Measurements from ENCODE around the gene E2F2. TPM values are rescaled to one million over a fixed set of nuclear protein-coding genes. Genes with fewer than 3 reads are reported as not detected.

E2F2 gene
- total RNA-seq, 1 experiment from 2014 or later, result 0.89 TPM

GRCh38 chr1:23480187-23481025, 50.6 kb downstream of the E2F2 start:
- BruUV-seq (replicated peaks), result TSS peak; percentile 8
- DNase-seq (ENCODE audit: unreplicated experiment), result no peak
- no peaks in the 10 kb centered on the region for H3K27me3 Mint-ChIP-seq (ENCODE audit: insufficient read depth, unreplicated experiment)
- ChIA-PET POLR2A (interaction anchor here (1.0 to 1.3 kb wide), 2 partner anchors 30 to 140 kb away, joined by 3 to 4 read pairs; no protein-coding TSS in a partner anchor), CTCF (interaction anchor here (0.8 to 1.0 kb wide), 2 partner anchors 60 to 108 kb away, joined by 4 read pairs; no protein-coding TSS in a partner anchor)
- H3K9me3 Mint-ChIP-seq (ENCODE audit: unreplicated experiment), result no peaks in the 10 kb centered on the region
- intact Hi-C loops (cut with micrococcal nuclease), result no loop called here
- no peak for TF ChIP-seq CTCF (IDR thresholded peaks at IDR 0.05; ENCODE audit: unreplicated experiment)
- peaks cover 40% of the 10 kb centered on the region for H3K4me1 Mint-ChIP-seq (ENCODE audit: insufficient read depth, unreplicated experiment)
- H3K4me3 Mint-ChIP-seq (ENCODE audit: unreplicated experiment), result no peak overlapping the region
- no peak overlapping the region for H3K27ac Mint-ChIP-seq (ENCODE audit: low read depth, unreplicated experiment)
- no peaks in the 10 kb centered on the region for H3K36me3 Mint-ChIP-seq (ENCODE audit: insufficient read depth, unreplicated experiment)

- H3K27ac Mint-ChIP-seq (ENCODE audit: low read depth, unreplicated experiment), result peak overlapping the region; percentile 93
- no peak overlapping the region for H3K4me3 Mint-ChIP-seq (ENCODE audit: unreplicated experiment)
- no peaks in the 10 kb centered on the region for H3K27me3 Mint-ChIP-seq (ENCODE audit: insufficient read depth, unreplicated experiment)
- H3K4me1 Mint-ChIP-seq (ENCODE audit: insufficient read depth, unreplicated experiment), result peaks cover 46% of the 10 kb centered on the region
- no peaks in the 10 kb centered on the region for H3K9me3 Mint-ChIP-seq (ENCODE audit: unreplicated experiment)
- POLR2A ChIA-PET, result interaction anchor here (1.0 to 1.2 kb wide), 4 partner anchors 17 to 139 kb away, joined by 3 to 4 read pairs (median 4); partner anchors contain the start of gene HNRNPR
- BruUV-seq (replicated peaks), result no TSS peak
- no peaks in the 10 kb centered on the region for H3K36me3 Mint-ChIP-seq (ENCODE audit: insufficient read depth, unreplicated experiment)
- CTCF ChIA-PET, result interaction anchor here (1.1 kb wide), 1 partner anchor 17 kb away, joined by 3 read pairs; no protein-coding TSS in a partner anchor
- intact Hi-C loops (cut with micrococcal nuclease), result loop anchor here (5.0 kb wide), 2 partner anchors 77 to 137 kb away; partner anchors contain the start of gene HNRNPR
- DNase-seq (ENCODE audit: unreplicated experiment), result no peak
- no peak for TF ChIP-seq CTCF (IDR thresholded peaks at IDR 0.05; ENCODE audit: unreplicated experiment)
Measured at GRCh38 chr1:23479666-23479941, 51.4 kb downstream of the E2F2 start.

GRCh38 chr1:23478896-23479665, 52.0 kb downstream of the E2F2 start:
- Mint-ChIP-seq H3K36me3 (ENCODE audit: insufficient read depth, unreplicated experiment) (no peaks in the 10 kb centered on the region), H3K4me3 (ENCODE audit: unreplicated experiment) (peak overlapping the region; percentile 56), H3K27me3 (ENCODE audit: insufficient read depth, unreplicated experiment) (no peaks in the 10 kb centered on the region), H3K9me3 (ENCODE audit: unreplicated experiment) (no peaks in the 10 kb centered on the region), H3K27ac (ENCODE audit: low read depth, unreplicated experiment) (peak overlapping the region; percentile 93), H3K4me1 (ENCODE audit: insufficient read depth, unreplicated experiment) (peaks cover 46% of the 10 kb centered on the region)
- CTCF ChIA-PET, result interaction anchor here (1.1 kb wide), 1 partner anchor 18 kb away, joined by 3 read pairs; no protein-coding TSS in a partner anchor
- POLR2A ChIA-PET, result interaction anchor here (1.0 to 1.2 kb wide), 4 partner anchors 18 to 139 kb away, joined by 3 to 4 read pairs (median 4); partner anchors contain the start of gene HNRNPR
- BruUV-seq (replicated peaks), result TSS peak; percentile 85
- no peak for TF ChIP-seq CTCF (IDR thresholded peaks at IDR 0.05; ENCODE audit: unreplicated experiment)
- intact Hi-C loops (cut with micrococcal nuclease), result loop anchor here (5.0 kb wide), 2 partner anchors 77 to 137 kb away; partner anchors contain the start of gene HNRNPR
- DNase-seq (ENCODE audit: unreplicated experiment), result peak; percentile 94

Measured in MCF 10A (cell line).